Measurements from ENCODE around the gene CCDC87. TPM values are rescaled to one million over a fixed set of nuclear protein-coding genes. Genes with fewer than 3 reads are reported as not detected.
A peak's percentile ranks its signal among the peaks of the same experiment; 100 is the strongest.
"Not testable (repeated sequence)": the region's sequence is repeated elsewhere in the genome, so short reads cannot be mapped to it uniquely, and the experiment has no call there.

The CCDC87 gene
- total and polyA plus RNA-seq, 3 experiments from 2014 or later, result 0.20 to 0.27 TPM; not detected in 1

DNA sequence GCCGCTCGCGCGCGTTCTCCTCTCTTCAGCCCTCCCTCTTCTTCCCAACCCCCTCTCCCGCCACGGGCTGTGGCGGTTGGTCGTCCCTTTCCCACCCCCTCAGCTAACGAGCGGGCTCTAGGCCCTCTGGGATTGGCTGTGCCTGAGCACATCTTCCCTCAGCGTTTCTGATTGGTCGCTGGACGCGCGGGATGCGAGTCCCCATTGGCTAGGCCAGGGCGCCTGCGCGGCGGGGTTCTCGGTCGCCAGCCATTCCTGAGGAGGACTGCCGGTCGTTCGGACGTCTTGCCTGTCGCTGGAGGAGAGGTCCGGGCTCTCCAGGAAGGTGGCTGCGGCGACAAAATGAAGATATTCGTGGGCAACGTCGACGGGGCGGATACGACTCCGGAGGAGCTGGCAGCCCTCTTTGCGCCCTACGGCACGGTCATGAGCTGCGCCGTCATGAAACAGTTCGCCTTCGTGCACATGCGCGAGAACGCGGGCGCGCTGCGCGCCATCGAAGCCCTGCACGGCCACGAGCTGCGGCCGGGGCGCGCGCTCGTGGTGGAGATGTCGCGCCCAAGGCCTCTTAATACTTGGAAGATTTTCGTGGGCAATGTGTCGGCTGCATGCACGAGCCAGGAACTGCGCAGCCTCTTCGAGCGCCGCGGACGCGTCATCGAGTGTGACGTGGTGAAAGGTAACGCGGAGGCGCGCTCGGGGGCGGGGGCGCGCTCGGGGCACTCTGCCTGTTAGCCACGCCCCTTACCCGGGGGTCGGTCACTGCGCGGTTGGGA, 23.7 kb upstream of the CCDC87 start, which contains the start of gene RBM14:
Gene RBM14 (plus strand): TSS at position 252 of the 776 bp plus-strand sequence. CDS start 91 bp downstream, at position 343.
- Mint-ChIP-seq H3K27ac (peak within 1 kb of the TSS; percentile 97 to 100 (median 99)), H3K27me3 (peaks cover 0 to 4% of the 10 kb centered on the region in 2 donors), H3K4me3 (peak within 1 kb of the TSS; percentile 97 to 99 (median 98)), H3K9me3 (no peaks in the 10 kb centered on the region), H3K4me1 (peaks cover 44 to 61% (median 47%) of the 10 kb centered on the region in 3 donors), H3K36me3 (peaks cover 0 to 45% (median 7%) of the 10 kb centered on the region in 3 donors)
- DNase-seq, result peak; percentile 97 to 99 (median 98)
- Histone ChIP-seq H3K27me3 (ENCODE audit: insufficient read depth, low read length, poor library complexity, severe bottlenecking) (no peaks in the 10 kb centered on the region), H3K27ac (ENCODE audit: low read depth, low read length) (peak within 1 kb of the TSS; percentile 100), H3K9me3 (ENCODE audit: low read length) (no peaks in the 10 kb centered on the region), H3K36me3 (ENCODE audit: insufficient read depth, low read length) (peaks cover 9% of the 10 kb centered on the region), H3K4me1 (ENCODE audit: insufficient read depth, low read length) (peaks cover 41% of the 10 kb centered on the region), H3K4me3 (ENCODE audit: low read length) (peak within 1 kb of the TSS; percentile 99)
- CTCF ChIA-PET, result interaction anchor here (0.6 to 2.6 kb wide), 8 partner anchors 8 to 227 kb away, joined by 3 to 20 read pairs (median 4); partner anchors contain the start of genes RBM4, RBM4B and RCE1
- POLR2A ChIA-PET, result interaction anchor here (0.5 to 4.6 kb wide), 18 partner anchors 9 to 345 kb away, joined by 3 to 153 read pairs (median 4); partner anchors contain the start of genes ACTN3, BBS1, CCDC87 and CCS

DNA sequence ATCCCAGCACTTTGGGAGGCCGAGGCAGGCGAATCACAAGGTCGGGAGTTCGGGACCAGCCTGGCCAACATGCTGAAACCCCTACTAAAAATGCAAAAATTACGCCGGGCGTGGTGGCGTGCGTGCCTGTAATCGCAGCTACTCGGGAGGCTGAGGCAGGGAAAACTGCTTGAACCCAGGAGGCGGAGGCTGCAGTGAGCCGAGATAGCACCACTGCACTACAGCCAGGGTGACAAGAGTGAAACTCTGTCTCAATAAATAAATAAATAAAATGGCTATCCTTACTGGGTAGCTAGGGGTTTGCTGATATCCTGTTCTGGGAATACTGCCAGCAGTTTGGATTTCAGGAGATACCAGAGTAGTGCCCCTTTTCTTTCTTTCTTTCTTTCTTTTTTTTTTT, 21.2 kb upstream of the CCDC87 start:
- Histone ChIP-seq H3K4me3 (ENCODE audit: low read length) (no peak overlapping the region), H3K27me3 (ENCODE audit: insufficient read depth, low read length, poor library complexity, severe bottlenecking) (no peaks in the 10 kb centered on the region), H3K36me3 (ENCODE audit: insufficient read depth, low read length) (peaks cover 5% of the 10 kb centered on the region), H3K9me3 (ENCODE audit: low read length) (no peaks in the 10 kb centered on the region), H3K4me1 (ENCODE audit: insufficient read depth, low read length) (peaks cover 23% of the 10 kb centered on the region), H3K27ac (ENCODE audit: low read depth, low read length) (no peak overlapping the region)
- peaks cover 0 to 29% (median 7%) of the 10 kb centered on the region in 3 donors for H3K36me3 Mint-ChIP-seq
- no peak overlapping the region for H3K4me3 Mint-ChIP-seq
- H3K27me3 Mint-ChIP-seq, result peaks cover 0 to 4% of the 10 kb centered on the region in 2 donors
- H3K4me1 Mint-ChIP-seq, result peaks cover 32 to 49% (median 39%) of the 10 kb centered on the region in 3 donors
- POLR2A ChIA-PET, result interaction anchor here (0.7 to 1.3 kb wide), 2 partner anchors 30 to 338 kb away, joined by 3 to 7 read pairs; no protein-coding TSS in a partner anchor
- H3K9me3 Mint-ChIP-seq, result no peaks in the 10 kb centered on the region
- DNase-seq, result no peak
- CTCF ChIA-PET, result interaction anchor here (0.9 to 2.3 kb wide), 2 partner anchors 17 to 24 kb away, joined by 4 to 7 read pairs; partner anchors contain the start of gene RBM4
- H3K27ac Mint-ChIP-seq, result no peak overlapping the region

DNA sequence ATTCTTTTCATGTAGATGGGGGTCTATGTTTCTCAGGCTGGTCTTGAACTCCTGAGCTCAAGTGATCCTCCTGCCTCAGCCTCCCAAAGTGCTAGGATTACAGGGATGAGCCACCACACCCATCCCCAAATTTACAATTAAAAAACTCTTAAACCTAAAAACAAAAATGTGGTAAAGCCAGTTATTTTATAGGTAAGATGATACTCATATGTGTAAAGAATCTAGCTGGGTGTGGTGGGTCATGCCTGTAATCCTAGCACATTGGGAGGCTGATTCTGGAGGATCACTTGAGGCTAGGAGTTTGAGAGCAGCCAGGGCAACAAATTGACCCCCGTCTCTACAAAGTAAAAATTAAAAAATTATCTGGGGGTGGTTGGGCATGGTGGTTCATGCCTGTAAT, 19.6 kb upstream of the CCDC87 start:
- H3K36me3 Mint-ChIP-seq, result peaks cover 0 to 13% (median 0%) of the 10 kb centered on the region in 3 donors
- H3K4me1 Mint-ChIP-seq, result peaks cover 16 to 33% (median 23%) of the 10 kb centered on the region in 3 donors
- Histone ChIP-seq H3K4me1 (ENCODE audit: insufficient read depth, low read length) (peaks cover 8% of the 10 kb centered on the region), H3K27me3 (ENCODE audit: insufficient read depth, low read length, poor library complexity, severe bottlenecking) (no peaks in the 10 kb centered on the region), H3K9me3 (ENCODE audit: low read length) (no peaks in the 10 kb centered on the region), H3K27ac (ENCODE audit: low read depth, low read length) (no peak overlapping the region), H3K36me3 (ENCODE audit: insufficient read depth, low read length) (no peaks in the 10 kb centered on the region), H3K4me3 (ENCODE audit: low read length) (no peak overlapping the region)
- POLR2A ChIA-PET, result no interaction called here
- CTCF ChIA-PET, result interaction anchor here (1.4 to 2.3 kb wide), 2 partner anchors 26 to 33 kb away, joined by 4 to 7 read pairs; partner anchors contain the start of gene RBM4
- peak overlapping the region in 1 of 8 donors; percentile 23 for H3K27ac Mint-ChIP-seq
- DNase-seq, result no peak
- no peaks in the 10 kb centered on the region for H3K9me3 Mint-ChIP-seq
- no peak overlapping the region for H3K4me3 Mint-ChIP-seq
- H3K27me3 Mint-ChIP-seq, result peaks cover 0 to 4% of the 10 kb centered on the region in 2 donors

DNA sequence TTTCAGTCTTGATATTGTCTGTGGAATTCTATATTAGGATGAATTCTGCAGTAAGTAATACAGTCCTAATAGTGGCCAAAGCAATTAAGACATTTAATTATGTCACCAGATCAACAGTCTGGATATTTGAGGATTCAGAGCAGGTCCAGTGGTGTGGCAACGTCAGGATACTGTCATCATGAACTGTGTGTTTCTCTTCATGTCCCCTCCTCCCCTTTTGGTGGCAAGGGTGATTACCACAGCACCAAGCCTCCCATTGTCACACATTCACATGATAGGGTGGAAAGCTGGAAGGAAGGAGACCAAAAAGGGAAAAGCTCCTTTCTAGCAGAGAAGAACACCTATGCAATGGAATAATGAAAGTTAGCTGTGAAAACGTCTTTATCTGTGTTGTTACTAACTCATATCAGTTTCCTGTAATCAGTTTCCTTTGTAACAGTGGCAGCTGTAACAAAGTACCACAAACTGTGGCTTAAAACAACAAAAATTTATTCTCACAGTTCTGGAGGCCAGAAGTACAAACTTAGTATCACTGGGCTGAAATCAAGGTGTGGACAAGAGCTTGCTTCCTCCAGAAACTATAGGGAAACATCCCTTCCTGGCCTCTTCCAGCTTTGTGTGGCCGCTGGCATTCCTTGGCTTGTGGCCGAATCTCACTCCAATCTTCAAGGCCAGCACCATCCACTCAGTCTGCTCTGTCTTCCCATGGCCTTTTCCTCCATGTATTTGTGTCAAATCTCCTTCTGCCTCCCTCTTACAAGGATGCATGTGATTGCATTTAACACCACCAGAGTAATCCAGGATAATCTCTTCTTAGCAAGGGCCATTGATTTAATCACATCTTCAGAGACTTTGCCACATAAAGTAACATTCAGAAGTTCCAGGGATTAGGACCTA, 17.1 kb upstream of the CCDC87 start:
- Histone ChIP-seq H3K9me3 (ENCODE audit: low read length) (no peaks in the 10 kb centered on the region), H3K27ac (ENCODE audit: low read depth, low read length) (no peak overlapping the region), H3K4me1 (ENCODE audit: insufficient read depth, low read length) (no peaks in the 10 kb centered on the region), H3K36me3 (ENCODE audit: insufficient read depth, low read length) (peaks cover 5% of the 10 kb centered on the region), H3K4me3 (ENCODE audit: low read length) (no peak overlapping the region), H3K27me3 (ENCODE audit: insufficient read depth, low read length, poor library complexity, severe bottlenecking) (no peaks in the 10 kb centered on the region)
- peak overlapping the region; percentile 9 to 83 (median 60) for H3K27ac Mint-ChIP-seq
- peaks cover 0 to 18% (median 3%) of the 10 kb centered on the region in 3 donors for H3K36me3 Mint-ChIP-seq
- DNase-seq, result no peak
- H3K4me3 Mint-ChIP-seq, result no peak overlapping the region
- ChIA-PET POLR2A (no interaction called here), CTCF (interaction anchor here (0.8 kb wide), 1 partner anchor 15 kb away, joined by 3 read pairs; no protein-coding TSS in a partner anchor)
- no peaks in the 10 kb centered on the region for H3K27me3 Mint-ChIP-seq
- no peaks in the 10 kb centered on the region for H3K9me3 Mint-ChIP-seq
- peaks cover 6 to 14% (median 12%) of the 10 kb centered on the region in 3 donors for H3K4me1 Mint-ChIP-seq

DNA sequence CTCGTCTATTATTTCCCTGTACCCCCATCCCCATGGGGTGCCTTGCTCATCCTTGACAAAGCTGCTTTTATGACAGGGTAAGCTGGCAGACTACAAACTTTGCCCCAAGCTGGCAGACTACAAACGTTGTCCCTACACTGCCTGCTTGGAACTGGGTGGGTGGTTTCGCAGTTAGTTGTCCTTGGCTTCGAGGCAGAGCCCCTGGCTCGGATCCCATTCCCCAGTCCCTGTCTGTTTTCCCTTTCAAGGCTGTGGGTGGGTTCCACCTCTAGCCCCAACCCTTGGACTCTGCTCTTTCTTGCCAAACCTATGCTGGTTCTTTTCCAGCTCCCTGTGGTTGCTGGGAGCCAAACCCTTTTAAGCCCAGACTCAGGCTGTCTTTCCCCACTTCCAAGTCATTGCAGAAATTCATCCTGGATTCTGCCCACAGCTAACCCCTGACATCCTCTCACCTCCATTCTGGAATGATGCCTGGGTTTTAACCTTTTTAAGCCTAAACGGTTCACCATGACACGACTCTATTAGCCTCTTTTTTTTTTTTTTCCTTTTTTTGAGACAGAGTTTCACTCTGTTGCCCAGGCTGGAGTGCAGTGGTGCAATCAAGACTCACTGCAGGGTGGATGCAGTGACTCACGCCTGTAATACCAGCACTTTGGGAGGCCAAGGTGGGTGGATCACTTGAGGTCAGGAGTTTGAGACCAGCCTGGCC, 14.4 kb upstream of the CCDC87 start:
- peaks cover 6 to 14% (median 12%) of the 10 kb centered on the region in 3 donors for H3K4me1 Mint-ChIP-seq
- peaks cover 0 to 34% (median 3%) of the 10 kb centered on the region in 3 donors for H3K36me3 Mint-ChIP-seq
- H3K4me3 Mint-ChIP-seq, result no peak overlapping the region
- CTCF ChIA-PET, result no interaction called here
- no peak overlapping the region for H3K27ac Mint-ChIP-seq
- Histone ChIP-seq H3K4me3 (ENCODE audit: low read length) (no peak overlapping the region), H3K4me1 (ENCODE audit: insufficient read depth, low read length) (no peaks in the 10 kb centered on the region), H3K27me3 (ENCODE audit: insufficient read depth, low read length, poor library complexity, severe bottlenecking) (no peaks in the 10 kb centered on the region), H3K9me3 (ENCODE audit: low read length) (no peaks in the 10 kb centered on the region), H3K36me3 (ENCODE audit: insufficient read depth, low read length) (peaks cover 6% of the 10 kb centered on the region), H3K27ac (ENCODE audit: low read depth, low read length) (no peak overlapping the region)
- POLR2A ChIA-PET, result interaction anchor here (0.5 to 0.9 kb wide), 3 partner anchors 16 to 1683 kb away, joined by 3 to 4 read pairs (median 3); no protein-coding TSS in a partner anchor
- H3K9me3 Mint-ChIP-seq, result no peaks in the 10 kb centered on the region
- no peak for DNase-seq
- no peaks in the 10 kb centered on the region for H3K27me3 Mint-ChIP-seq

DNA sequence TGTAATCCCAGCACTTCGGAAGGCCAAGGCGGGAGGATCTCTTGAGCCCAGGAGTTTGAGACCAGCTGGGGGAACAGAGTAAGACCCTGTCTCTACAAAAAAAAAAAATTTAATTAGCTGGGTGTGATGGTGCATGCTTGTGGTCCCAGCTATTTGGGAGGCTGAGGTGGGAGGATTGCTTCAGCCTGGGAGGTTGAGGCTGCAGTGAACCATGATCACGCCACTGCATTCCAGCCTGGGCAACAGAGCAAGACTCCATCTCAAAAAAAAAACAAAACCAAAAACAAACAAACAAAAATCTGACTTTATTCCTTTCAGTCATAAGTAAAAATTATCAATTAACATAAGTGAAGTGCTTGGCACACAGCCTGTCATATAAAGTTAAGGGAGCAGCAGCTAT, 13.7 kb upstream of the CCDC87 start:
- not testable (repeated sequence) for H3K9me3 Mint-ChIP-seq; H3K4me1 ChIP-seq (ENCODE audit: insufficient read depth, low read length); DNase-seq; H3K36me3 ChIP-seq (ENCODE audit: insufficient read depth, low read length); H3K27me3 Mint-ChIP-seq; H3K27ac ChIP-seq (ENCODE audit: low read depth, low read length); H3K9me3 ChIP-seq (ENCODE audit: low read length); H3K27me3 ChIP-seq (ENCODE audit: insufficient read depth, low read length, poor library complexity, severe bottlenecking); H3K4me3 ChIP-seq (ENCODE audit: low read length); H3K4me3 Mint-ChIP-seq
- Mint-ChIP-seq H3K27ac (peak overlapping the region in 1 of 8 donors; percentile 12), H3K4me1 (peaks cover 6 to 14% (median 12%) of the 10 kb centered on the region in 3 donors), H3K36me3 (peaks cover 0 to 39% (median 3%) of the 10 kb centered on the region in 3 donors)
- ChIA-PET POLR2A (interaction anchor here (0.6 to 0.9 kb wide), 2 partner anchors 16 to 48 kb away, joined by 4 to 7 read pairs; no protein-coding TSS in a partner anchor), CTCF (interaction anchor here (1.5 kb wide), 1 partner anchor 10 kb away, joined by 3 read pairs; the partner anchor contains the start of gene RBM14)

DNA sequence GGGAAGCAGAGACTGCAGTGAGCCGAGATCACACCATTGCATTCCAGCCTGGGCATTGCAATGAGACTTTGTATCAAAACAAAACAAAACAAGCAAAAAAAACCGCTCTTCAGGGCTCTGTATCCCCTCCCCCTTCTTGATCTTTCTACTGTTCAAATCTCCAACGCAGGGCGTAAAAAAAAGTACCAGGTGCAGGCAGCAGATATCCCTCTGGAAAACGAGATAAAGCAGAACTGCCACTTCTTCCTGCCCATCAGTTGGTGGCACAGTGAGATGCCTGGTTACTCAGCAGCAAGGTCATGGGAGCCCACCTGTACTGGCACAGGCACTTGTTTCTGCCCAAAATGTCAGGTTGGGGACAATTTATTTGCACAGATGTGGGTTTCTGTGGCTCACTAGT, 11.3 kb upstream of the CCDC87 start:
- Mint-ChIP-seq H3K27me3 (no peaks in the 10 kb centered on the region), H3K4me1 (no peaks in the 10 kb centered on the region), H3K27ac (peak overlapping the region in 1 of 8 donors; percentile 45), H3K36me3 (peaks cover 0 to 57% (median 8%) of the 10 kb centered on the region in 3 donors), H3K9me3 (no peaks in the 10 kb centered on the region), H3K4me3 (no peak overlapping the region)
- Histone ChIP-seq H3K4me3 (ENCODE audit: low read length) (no peak overlapping the region), H3K27ac (ENCODE audit: low read depth, low read length) (no peak overlapping the region), H3K27me3 (ENCODE audit: insufficient read depth, low read length, poor library complexity, severe bottlenecking) (no peaks in the 10 kb centered on the region), H3K36me3 (ENCODE audit: insufficient read depth, low read length) (peaks cover 6% of the 10 kb centered on the region), H3K4me1 (ENCODE audit: insufficient read depth, low read length) (no peaks in the 10 kb centered on the region), H3K9me3 (ENCODE audit: low read length) (no peaks in the 10 kb centered on the region)
- no peak for DNase-seq
- POLR2A ChIA-PET, result no interaction called here
- CTCF ChIA-PET, result interaction anchor here (0.9 kb wide), 1 partner anchor 12 kb away, joined by 3 read pairs; no protein-coding TSS in a partner anchor

Measured in CD8-positive, alpha-beta memory T cell (primary cell).